ENCODE results near the gene EMC1. TPM values are rescaled to one million over a fixed set of nuclear protein-coding genes. Genes with fewer than 3 reads are reported as not detected.
A peak's percentile ranks its signal among the peaks of the same experiment; 100 is the strongest.

Gene EMC1
- total RNA-seq: 10 to 100 TPM; 18.6 to 32.7 (median 25.3) TPM
- long read RNA-seq, full-length matches to known transcripts: 1 of 1 reads
- long read RNA-seq, partial matches to known transcripts: 0 of 1 reads
- long read RNA-seq, other reads (novel, unspliced or antisense): 0 of 1 reads

- Histone ChIP-seq H3K9me3 (no peaks in the 10 kb centered on the region), H3K4me1 (peaks cover 0 to 18% (median 6%) of the 10 kb centered on the region in 4 donors), H3K4me3 (peak within 1 kb of the TSS; percentile 73 to 82 (median 81)), H3K27ac (peak within 1 kb of the TSS; percentile 93 to 98 (median 94)), H3K27me3 (no peaks in the 10 kb centered on the region), H3K36me3 (no peaks in the 10 kb centered on the region)
- WGBS (ENCODE audit: insufficient coverage, low coverage, low lambda C conversion rate, missing lambda C conversion rate): 0% methylated on average over 31 of the region's 81 CpGs
- TF ChIP-seq CTCF (IDR thresholded peaks at IDR 0.05) (no peak), POLR2A (IDR thresholded peaks at IDR 0.05) (peak; percentile 64)
- ATAC-seq: peak; percentile 91 to 95 (median 92)
- intact Hi-C loops (cut with DNase I): no loop called here
- peak; percentile 89 to 92 (median 91) for DNase-seq
Observed at GRCh38 chr1:19251305-19252196, at the start of gene EMC1, which contains the start of gene MRTO4. EMC1 (minus strand) TSS chr1:19251524; CDS start chr1:19251509, 15 bp downstream. MRTO4 (plus strand) TSS chr1:19251805; CDS start chr1:19251836, 31 bp downstream.

GRCh38 chr1:19300211-19300610, 48.9 kb upstream of the EMC1 start:
- Histone ChIP-seq H3K27me3 (no peaks in the 10 kb centered on the region), H3K36me3 (peaks cover 7 to 23% (median 9%) of the 10 kb centered on the region in 4 donors), H3K4me1 (no peaks in the 10 kb centered on the region), H3K9me3 (peaks cover 0 to 1% (median 0%) of the 10 kb centered on the region in 4 donors), H3K4me3 (no peak overlapping the region), H3K27ac (no peak overlapping the region)
- no peak for DNase-seq
- no peak for ATAC-seq
- WGBS (ENCODE audit: insufficient coverage, low coverage, low lambda C conversion rate, missing lambda C conversion rate): no CpG with 5 or more reads among the region's 2 CpGs
- no peak for TF ChIP-seq CTCF (IDR thresholded peaks at IDR 0.05)
- no peak for TF ChIP-seq POLR2A (IDR thresholded peaks at IDR 0.05)
- intact Hi-C loops (cut with DNase I): no loop called here

- intact Hi-C loops (cut with DNase I): no loop called here
- Histone ChIP-seq H3K27ac (no peak overlapping the region), H3K4me1 (peaks cover 0 to 3% (median 0%) of the 10 kb centered on the region in 4 donors), H3K27me3 (no peaks in the 10 kb centered on the region), H3K9me3 (peaks cover 0 to 15% (median 7%) of the 10 kb centered on the region in 4 donors), H3K36me3 (no peaks in the 10 kb centered on the region), H3K4me3 (no peak overlapping the region)
- no peak for ATAC-seq
- TF ChIP-seq CTCF (IDR thresholded peaks at IDR 0.05): no peak
- TF ChIP-seq POLR2A (IDR thresholded peaks at IDR 0.05): no peak
- no peak for DNase-seq
- 100% methylated on average over 1 of the region's 2 CpGs for WGBS (ENCODE audit: insufficient coverage, low coverage, low lambda C conversion rate, missing lambda C conversion rate)
Observed at GRCh38 chr1:19294638-19295037, 43.3 kb upstream of the EMC1 start.

GRCh38 chr1:19289244-19289643, 37.9 kb upstream of the EMC1 start:
- Histone ChIP-seq H3K36me3 (peaks cover 0 to 9% (median under 1%) of the 10 kb centered on the region in 4 donors), H3K27me3 (no peaks in the 10 kb centered on the region), H3K4me1 (peaks cover 0 to 19% (median 8%) of the 10 kb centered on the region in 4 donors), H3K27ac (peak overlapping the region; percentile 61 to 78 (median 78)), H3K4me3 (peak overlapping the region; percentile 51 to 66 (median 63)), H3K9me3 (peaks cover 0 to 4% (median under 1%) of the 10 kb centered on the region in 4 donors)
- DNase-seq: no peak
- 17% methylated on average over 2 of the region's 2 CpGs for whole genome bisulfite sequencing (ENCODE audit: insufficient coverage, low coverage, low lambda C conversion rate, missing lambda C conversion rate)
- intact Hi-C loops (cut with DNase I): no loop called here
- peak; percentile 16 to 35 (median 20) for ATAC-seq
- TF ChIP-seq POLR2A (IDR thresholded peaks at IDR 0.05) (no peak), CTCF (IDR thresholded peaks at IDR 0.05) (no peak)
